ENCODE measurements around the gene ARHGEF10L.

Gene ARHGEF10L

GRCh38 chr1:17582124-17582774, 42.8 kb downstream of the ARHGEF10L start:
- DNase-seq (ENCODE audit: low read depth in 1 of 2, low spot score in 1 of 2): peak in 1 of 2 experiments; percentile 69
- no peak for TF ChIP-seq JUND (IDR thresholded peaks at IDR 0.05; ENCODE audit: low read depth)
- in situ Hi-C loops (cut with HindIII; ENCODE audit: low pct_unique_long_range_greater_than_20kb, low sequenced_read_pairs): no loop called here

- DNase-seq (ENCODE audit: low read depth in 1 of 2, low spot score in 1 of 2): no peak
- in situ Hi-C loops (cut with HindIII; ENCODE audit: low pct_unique_long_range_greater_than_20kb, low sequenced_read_pairs): no loop called here
- no peak for TF ChIP-seq JUND (IDR thresholded peaks at IDR 0.05; ENCODE audit: low read depth)
Observed at GRCh38 chr1:17584539-17584938, 45.0 kb downstream of the ARHGEF10L start.

GRCh38 chr1:17585266-17585987, 45.9 kb downstream of the ARHGEF10L start:
- no peak for TF ChIP-seq JUND (IDR thresholded peaks at IDR 0.05; ENCODE audit: low read depth)
- no peak for DNase-seq (ENCODE audit: low read depth in 1 of 2, low spot score in 1 of 2)
- in situ Hi-C loops (cut with HindIII; ENCODE audit: low pct_unique_long_range_greater_than_20kb, low sequenced_read_pairs): no loop called here

- DNase-seq (ENCODE audit: low read depth in 1 of 2, low spot score in 1 of 2): no peak
- in situ Hi-C loops (cut with HindIII; ENCODE audit: low pct_unique_long_range_greater_than_20kb, low sequenced_read_pairs): no loop called here
- TF ChIP-seq JUND (IDR thresholded peaks at IDR 0.05; ENCODE audit: low read depth): no peak
Observed at GRCh38 chr1:17586172-17586964, 46.9 kb downstream of the ARHGEF10L start.

- in situ Hi-C loops (cut with HindIII; ENCODE audit: low pct_unique_long_range_greater_than_20kb, low sequenced_read_pairs): no loop called here
- no peak for TF ChIP-seq JUND (IDR thresholded peaks at IDR 0.05; ENCODE audit: low read depth)
- peak in 1 of 2 experiments; percentile 45 for DNase-seq (ENCODE audit: low read depth in 1 of 2, low spot score in 1 of 2)
Observed at GRCh38 chr1:17587693-17588047, 48.2 kb downstream of the ARHGEF10L start.

GRCh38 chr1:17588048-17588871, 48.8 kb downstream of the ARHGEF10L start:
- in situ Hi-C loops (cut with HindIII; ENCODE audit: low pct_unique_long_range_greater_than_20kb, low sequenced_read_pairs): no loop called here
- DNase-seq (ENCODE audit: low read depth in 1 of 2, low spot score in 1 of 2): peak in 1 of 2 experiments; percentile 39

GRCh38 chr1:17591814-17592430, 52.4 kb downstream of the ARHGEF10L start:
- no peak for TF ChIP-seq JUND (IDR thresholded peaks at IDR 0.05; ENCODE audit: low read depth)
- no peak for DNase-seq (ENCODE audit: low read depth in 1 of 2, low spot score in 1 of 2)
- in situ Hi-C loops (cut with HindIII; ENCODE audit: low pct_unique_long_range_greater_than_20kb, low sequenced_read_pairs): no loop called here

More at GRCh38 chr1:17588048-17588871, 48.8 kb downstream of the ARHGEF10L start:
- TF ChIP-seq JUND (IDR thresholded peaks at IDR 0.05; ENCODE audit: low read depth): no peak

GRCh38 chr1:17594026-17594425, 54.5 kb downstream of the ARHGEF10L start:
- no peak for DNase-seq (ENCODE audit: low read depth in 1 of 2, low spot score in 1 of 2)
- in situ Hi-C loops (cut with HindIII; ENCODE audit: low pct_unique_long_range_greater_than_20kb, low sequenced_read_pairs): no loop called here
- no peak for TF ChIP-seq JUND (IDR thresholded peaks at IDR 0.05; ENCODE audit: low read depth)

- no peak for TF ChIP-seq JUND (IDR thresholded peaks at IDR 0.05; ENCODE audit: low read depth)
- DNase-seq (ENCODE audit: low read depth in 1 of 2, low spot score in 1 of 2): no peak
- in situ Hi-C loops (cut with HindIII; ENCODE audit: low pct_unique_long_range_greater_than_20kb, low sequenced_read_pairs): no loop called here
Observed at GRCh38 chr1:17594690-17595601, 55.4 kb downstream of the ARHGEF10L start.

- TF ChIP-seq JUND (IDR thresholded peaks at IDR 0.05; ENCODE audit: low read depth): no peak
- in situ Hi-C loops (cut with HindIII; ENCODE audit: low pct_unique_long_range_greater_than_20kb, low sequenced_read_pairs): no loop called here
- no peak for DNase-seq (ENCODE audit: low read depth in 1 of 2, low spot score in 1 of 2)
Observed at GRCh38 chr1:17595602-17595925, 56.1 kb downstream of the ARHGEF10L start.

GRCh38 chr1:17596186-17596585, 56.7 kb downstream of the ARHGEF10L start:
- no peak for TF ChIP-seq JUND (IDR thresholded peaks at IDR 0.05; ENCODE audit: low read depth)
- in situ Hi-C loops (cut with HindIII; ENCODE audit: low pct_unique_long_range_greater_than_20kb, low sequenced_read_pairs): no loop called here
- DNase-seq (ENCODE audit: low read depth in 1 of 2, low spot score in 1 of 2): no peak

Measured in T47D (cell line).